Ovary (tissue), 3 donors: Measurements from ENCODE around the gene GJA10.

ENCODE experiments used
- CTCF ChIP-seq, 3 donors: fragments of 450-650 bp in 2 of 3; fragments of 200-600 bp in 1 of 3; IDR thresholded peaks; one replicate each; pipeline versions ENCODE4 v1.5.1 to v1.8.0; 2016 to 2022; ENCODE audit warnings: antibody characterized with exemption in 3 of 3, mild to moderate bottlenecking in 1 of 3
- EP300 ChIP-seq: sonication (generic); formaldehyde crosslinking; IDR thresholded peaks from one replicate; pipeline ENCODE4 v1.6.1; 2017; ENCODE audit warnings: antibody characterized with exemption
- POLR2A ChIP-seq: fragments of 450-650 bp; IDR thresholded peaks from one replicate; pipeline ENCODE4 v1.6.1; 2017; ENCODE audit warnings: antibody characterized with exemption, mild to moderate bottlenecking, moderate library complexity
- donor health status: DM: no; HTN: no; CAD: no.

DNA sequence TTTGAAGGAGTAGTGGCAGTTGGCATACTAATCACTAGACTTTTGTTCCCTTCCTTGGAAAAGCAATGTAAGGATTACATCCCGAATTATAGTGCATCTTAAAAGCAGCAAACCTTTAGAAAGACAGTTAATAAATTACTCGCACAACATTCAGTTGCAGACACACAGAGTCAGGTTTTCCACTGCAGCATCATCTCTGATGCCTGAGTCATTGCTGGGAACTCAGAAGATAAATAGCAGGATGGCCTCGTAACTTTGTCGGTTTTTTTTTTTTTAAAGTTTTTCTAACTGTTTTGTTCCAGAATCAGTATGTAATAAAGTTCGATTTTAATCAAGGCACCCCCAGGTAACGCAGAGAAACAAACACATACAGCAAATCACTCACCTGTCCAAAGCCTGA, 34.3 kb downstream of the GJA10 start:
- TF ChIP-seq POLR2A (no peak), CTCF (IDR thresholded peaks at IDR 0.05) (no peak), EP300 (no peak)
